CD14-positive monocyte (primary cell): ENCODE results near the gene GARNL3. TPM values are rescaled to one million over a fixed set of nuclear protein-coding genes. Genes with fewer than 3 reads are reported as not detected.

ENCODE experiments used
- DNase-seq, 3 donors: peaks; one replicate each; pipeline ENCODE4 v3.0.0-alpha.2; 2011 to 2022
- H2AFZ ChIP-seq: 2 replicates; pipeline ENCODE4 v1.6.0; 2012; ENCODE audit warnings: mild to moderate bottlenecking, low read depth, low read length, inconsistent platforms; ENCODE audit not compliant: insufficient read depth, poor library complexity, severe bottlenecking
- H3K27ac ChIP-seq, 2 donors: 1 replicate in 1 of 2; 2 replicates in 1 of 2; pipeline ENCODE4 v1.5.1; 2012 to 2013; ENCODE audit warnings: low read length in 2 of 2, control low read depth in 1 of 2, inconsistent platforms in 1 of 2, low read depth in 1 of 2, mild to moderate bottlenecking in 1 of 2
- H3K27me3 ChIP-seq, 2 donors: one replicate each; pipeline versions ENCODE4 v1.6.0 to v1.6.1; 2011 to 2013; ENCODE audit warnings: low read length in 2 of 2; ENCODE audit not compliant: control insufficient read depth in 2 of 2, insufficient read depth in 2 of 2
- H3K36me3 ChIP-seq, 2 donors: replicated peaks in 1 of 2; 1 replicate in 1 of 2; 2 replicates in 1 of 2; pipeline versions ENCODE4 v1.5.1 to v1.6.1; 2012 to 2013; ENCODE audit warnings: low read length in 2 of 2, control low read depth in 1 of 2, inconsistent platforms in 1 of 2, mild to moderate bottlenecking in 1 of 2; ENCODE audit not compliant: insufficient read depth in 2 of 2, control insufficient read depth in 1 of 2
- H3K4me1 ChIP-seq, 2 donors: 1 replicate in 1 of 2; 2 replicates in 1 of 2; pipeline versions ENCODE4 v1.5.1 to v1.6.1; 2012 to 2013; ENCODE audit warnings: low read length in 2 of 2, control low read depth in 1 of 2, inconsistent platforms in 1 of 2, mild to moderate bottlenecking in 1 of 2, moderate library complexity in 1 of 2; ENCODE audit not compliant: insufficient read depth in 2 of 2, control insufficient read depth in 1 of 2
- H3K4me2 ChIP-seq: replicated peaks from 2 replicates; pipeline ENCODE3; 2012; ENCODE audit warnings: low read length, moderate library complexity, mild to moderate bottlenecking; ENCODE audit not compliant: poor library complexity, severe bottlenecking; ENCODE audit errors: extremely low read depth
- H3K4me3 ChIP-seq, 3 experiments: fragments of 200-600 bp in 1 of 3; sonication (generic) in 1 of 3; replicated peaks in 1 of 3; 1 replicate in 2 of 3; 2 replicates in 1 of 3; pipeline ENCODE4 v1.5.1; 2011 to 2013; ENCODE audit warnings: low read length in 3 of 3, mild to moderate bottlenecking in 3 of 3, control low read depth in 2 of 3, low read depth in 2 of 3, inconsistent platforms in 1 of 3, moderate library complexity in 1 of 3
- H3K79me2 ChIP-seq: 2 replicates; pipeline ENCODE4 v1.6.0; 2012; ENCODE audit warnings: mild to moderate bottlenecking, control low read depth, inconsistent platforms, low read length, moderate library complexity; ENCODE audit not compliant: insufficient read depth
- H3K9ac ChIP-seq: 2 replicates; pipeline ENCODE4 v1.6.0; 2017; ENCODE audit warnings: low read length, mild to moderate bottlenecking; ENCODE audit not compliant: insufficient read depth, poor library complexity, severe bottlenecking
- H3K9me3 ChIP-seq, 2 donors: replicated peaks in 1 of 2; 1 replicate in 1 of 2; 2 replicates in 1 of 2; pipeline versions ENCODE4 v1.5.1 to v1.6.1; 2012 to 2013; ENCODE audit warnings: low read length in 2 of 2, control low read depth in 1 of 2; ENCODE audit not compliant: control insufficient read depth in 1 of 2, insufficient read depth in 1 of 2
- H4K20me1 ChIP-seq: 2 replicates; pipeline ENCODE4 v1.6.0; 2012; ENCODE audit warnings: mild to moderate bottlenecking, low read length, control low read depth, moderate library complexity; ENCODE audit not compliant: insufficient read depth
- H3K27ac Mint-ChIP-seq, 7 donors: one replicate each; pipeline ENCODE4 v1.8.0; 2020; ENCODE audit warnings: mild to moderate bottlenecking in 7 of 7, mixed read lengths in 7 of 7, moderate library complexity in 6 of 7, inconsistent platforms in 2 of 7
- H3K27me3 Mint-ChIP-seq, 3 donors: one replicate each; pipeline ENCODE4 v1.8.0; 2021 to 2022; ENCODE audit warnings: low read depth in 3 of 3, mild to moderate bottlenecking in 3 of 3, mixed read lengths in 3 of 3, moderate library complexity in 3 of 3, inconsistent platforms in 1 of 3
- H3K36me3 Mint-ChIP-seq, 2 donors: one replicate each; pipeline ENCODE4 v1.8.0; 2020; ENCODE audit warnings: mixed read lengths in 2 of 2, inconsistent platforms in 1 of 2, mild to moderate bottlenecking in 1 of 2
- H3K4me1 Mint-ChIP-seq: one replicate; pipeline ENCODE4 v1.8.0; 2020; ENCODE audit warnings: mild to moderate bottlenecking, mixed read lengths
- H3K4me3 Mint-ChIP-seq, 2 donors: one replicate each; pipeline ENCODE4 v1.8.0; 2020; ENCODE audit warnings: mild to moderate bottlenecking in 2 of 2, mixed read lengths in 2 of 2, moderate library complexity in 1 of 2
- H3K9me3 Mint-ChIP-seq, 7 donors: one replicate each; pipeline ENCODE4 v1.8.0; 2020 to 2022; ENCODE audit warnings: mixed read lengths in 7 of 7, mild to moderate bottlenecking in 6 of 7, moderate library complexity in 6 of 7, inconsistent platforms in 2 of 7
- WGBS: methylation state at CpG from one replicate; pipeline ENCODE4 v1.1.5; 2013; ENCODE audit warnings: missing lambda C conversion rate; ENCODE audit not compliant: insufficient coverage; 5-methylcytosine and 5-hydroxymethylcytosine counted together
- intact Hi-C, 2 donors: fragments of 100-400 bp; cut with micrococcal nuclease; formaldehyde crosslinking; loops; one replicate each; pipeline versions ENCODE4 v1.15.0 to v1.15.1; 2023
- polyA plus RNA-seq, 3 donors: library from polyadenylated mRNA; depleted of rRNA in 1 of 3; unstranded in 2 of 3; stranded (reverse) in 1 of 3; fragments of 300-500 nt in 2 of 3; fragments of >200 nt in 1 of 3; fragmentation: Illumina TruSeq in 2 of 3; gene quantifications; 1 replicate in 2 of 3; 2 replicates in 1 of 3; pipeline ENCODE4 v1.2.3, GENCODE V29; 2012 to 2021
- TF ChIP-seq, protein P1 (sequence below): fragments of 200-600 bp; IDR thresholded peaks from one replicate; pipeline ENCODE4 v1.8.0; 2022; ENCODE audit warnings: antibody characterized with exemption, mild to moderate bottlenecking

Gene GARNL3
- polyA plus RNA-seq, 3 donors, result 0.39 to 1.5 (median 0.94) TPM

DNA sequence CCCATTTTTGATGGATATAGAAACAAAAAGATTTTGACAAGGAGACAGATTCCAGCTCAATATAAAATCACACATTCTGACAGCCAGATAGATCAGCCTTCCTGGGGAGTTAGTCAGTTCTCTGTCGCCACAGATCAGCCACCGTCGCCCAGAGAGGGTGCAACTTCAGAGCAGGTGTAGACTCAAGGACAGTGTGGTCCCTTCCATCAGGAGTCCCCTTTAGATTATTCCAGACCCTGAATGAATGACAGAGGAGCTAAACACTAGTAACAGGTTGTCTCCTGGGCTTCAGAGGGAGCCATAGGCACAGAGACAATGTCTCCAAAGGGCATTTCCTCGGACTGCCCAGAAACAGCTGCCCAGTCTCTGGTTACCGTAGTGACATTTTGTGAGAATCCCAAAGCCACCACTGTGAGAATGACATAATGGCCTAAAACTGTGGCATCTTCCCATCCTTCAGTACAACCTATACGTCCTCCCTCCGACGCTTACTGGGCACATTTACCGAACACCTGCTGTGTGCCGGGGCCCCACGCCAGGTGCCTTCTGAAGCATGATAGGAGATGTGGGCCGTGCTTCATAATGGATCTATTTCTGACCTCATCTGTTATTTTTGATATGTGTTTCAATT is 85.0 kb downstream of the GARNL3 start:
- Histone ChIP-seq H3K36me3 (no peaks in the 10 kb centered on the region), H3K9ac (no peak overlapping the region), H3K79me2 (no peaks in the 10 kb centered on the region), H4K20me1 (no peaks in the 10 kb centered on the region), H2AFZ (no peak overlapping the region), H3K27me3 (no peaks in the 10 kb centered on the region), H3K4me1 (no peaks in the 10 kb centered on the region), H3K9me3 (no peaks in the 10 kb centered on the region), H3K4me2 (no peak overlapping the region), H3K4me3 (no peak overlapping the region), H3K27ac (no peak overlapping the region)
- H3K36me3 Mint-ChIP-seq, result no peaks in the 10 kb centered on the region
- intact Hi-C loops, result no loop called here
- peak overlapping the region in 1 of 7 donors; percentile 28 for H3K27ac Mint-ChIP-seq
- peaks cover 0 to 2% (median 1%) of the 10 kb centered on the region in 3 donors for H3K27me3 Mint-ChIP-seq
- H3K4me1 Mint-ChIP-seq, result no peaks in the 10 kb centered on the region
- DNase-seq, result no peak
- 100% methylated on average over 6 of the region's 12 CpGs for WGBS
- H3K9me3 Mint-ChIP-seq, result no peaks in the 10 kb centered on the region
- H3K4me3 Mint-ChIP-seq, result no peak overlapping the region
- TF ChIP-seq, protein P1, sequence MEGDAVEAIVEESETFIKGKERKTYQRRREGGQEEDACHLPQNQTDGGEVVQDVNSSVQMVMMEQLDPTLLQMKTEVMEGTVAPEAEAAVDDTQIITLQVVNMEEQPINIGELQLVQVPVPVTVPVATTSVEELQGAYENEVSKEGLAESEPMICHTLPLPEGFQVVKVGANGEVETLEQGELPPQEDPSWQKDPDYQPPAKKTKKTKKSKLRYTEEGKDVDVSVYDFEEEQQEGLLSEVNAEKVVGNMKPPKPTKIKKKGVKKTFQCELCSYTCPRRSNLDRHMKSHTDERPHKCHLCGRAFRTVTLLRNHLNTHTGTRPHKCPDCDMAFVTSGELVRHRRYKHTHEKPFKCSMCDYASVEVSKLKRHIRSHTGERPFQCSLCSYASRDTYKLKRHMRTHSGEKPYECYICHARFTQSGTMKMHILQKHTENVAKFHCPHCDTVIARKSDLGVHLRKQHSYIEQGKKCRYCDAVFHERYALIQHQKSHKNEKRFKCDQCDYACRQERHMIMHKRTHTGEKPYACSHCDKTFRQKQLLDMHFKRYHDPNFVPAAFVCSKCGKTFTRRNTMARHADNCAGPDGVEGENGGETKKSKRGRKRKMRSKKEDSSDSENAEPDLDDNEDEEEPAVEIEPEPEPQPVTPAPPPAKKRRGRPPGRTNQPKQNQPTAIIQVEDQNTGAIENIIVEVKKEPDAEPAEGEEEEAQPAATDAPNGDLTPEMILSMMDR, result no peak

- H3K9me3 ChIP-seq, result no peaks in the 10 kb centered on the region
- Mint-ChIP-seq H3K4me1 (no peaks in the 10 kb centered on the region), H3K27me3 (no peaks in the 10 kb centered on the region), H3K4me3 (no peak overlapping the region), H3K9me3 (no peaks in the 10 kb centered on the region), H3K27ac (no peak overlapping the region), H3K36me3 (no peaks in the 10 kb centered on the region)
- H3K79me2 ChIP-seq, result no peaks in the 10 kb centered on the region
- no peak overlapping the region for H3K9ac ChIP-seq
- TF ChIP-seq, protein P1, result no peak
- H3K27ac ChIP-seq, result no peak overlapping the region
- DNase-seq, result no peak
- H3K36me3 ChIP-seq, result no peaks in the 10 kb centered on the region
- intact Hi-C loops, result no loop called here
- H3K4me3 ChIP-seq, result no peak overlapping the region
- 100% methylated on average over 1 of the region's 4 CpGs for WGBS
- H3K4me1 ChIP-seq, result no peaks in the 10 kb centered on the region
- no peak overlapping the region for H2AFZ ChIP-seq
- H3K27me3 ChIP-seq, result no peaks in the 10 kb centered on the region
- H3K4me2 ChIP-seq, result no peak overlapping the region
- H4K20me1 ChIP-seq, result no peaks in the 10 kb centered on the region
Measured at GRCh38 chr9:127351182-127352166, 86.9 kb downstream of the GARNL3 start.
